GM12891 (cell line): Measurements from ENCODE around the gene MAGI1.

Experiments used
- POLR2A ChIP-seq: IDR thresholded peaks from 2 replicates; pipeline ENCODE4 v1.6.1; 2011; ENCODE audit warnings: low read depth, low read length, control low read depth
- POLR2AphosphoS5 ChIP-seq: IDR thresholded peaks from 2 replicates; pipeline ENCODE4 v1.6.1; 2011; ENCODE audit warnings: low read depth, low read length, control low read depth
- POU2F2 ChIP-seq: IDR thresholded peaks from 2 replicates; pipeline ENCODE4 v1.6.1; 2011; ENCODE audit warnings: low read depth, mild to moderate bottlenecking, control low read depth, low read length, moderate library complexity
- SPI1 ChIP-seq: IDR thresholded peaks from 2 replicates; pipeline ENCODE4 v1.6.1; 2011; ENCODE audit warnings: low read depth, low read length, control low read depth
- TAF1 ChIP-seq: IDR thresholded peaks from 2 replicates; pipeline ENCODE4 v1.6.1; 2011; ENCODE audit warnings: low read depth, low read length, control low read depth

DNA sequence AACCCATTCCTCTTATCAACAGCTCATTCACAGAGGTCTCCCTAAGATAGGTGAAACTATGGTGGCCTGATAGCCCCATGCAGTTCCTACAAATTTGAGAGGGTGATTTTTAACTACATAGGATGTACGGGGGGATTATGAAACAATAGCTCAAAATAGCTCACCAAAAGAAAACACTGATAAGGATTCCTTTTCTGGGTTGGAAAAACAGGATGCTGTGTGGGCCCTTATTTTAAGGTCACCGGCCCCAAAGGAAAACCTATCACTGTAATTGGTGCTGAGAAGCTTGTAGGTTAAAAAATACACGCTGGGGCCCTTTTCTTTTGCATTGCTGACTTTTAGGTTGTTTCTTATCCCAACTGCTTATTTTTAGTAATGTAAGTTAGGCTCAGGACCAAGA is 627.4 kb downstream of the MAGI1 start:
- TF ChIP-seq POLR2AphosphoS5 (no peak), SPI1 (no peak), POU2F2 (no peak), POLR2A (no peak), TAF1 (no peak)
